H4 (cell line): ENCODE results near the gene ACTA1. TPM values are rescaled to one million over a fixed set of nuclear protein-coding genes. Genes with fewer than 3 reads are reported as not detected.
"Not testable (repeated sequence)": the region's sequence is repeated elsewhere in the genome, so short reads cannot be mapped to it uniquely, and the experiment has no call there.

Source experiments
- DNase-seq: peaks from one replicate; pipeline ENCODE4 v3.0.0-alpha.2; 2015; ENCODE audit warnings: low spot score
- total RNA-seq: library from RNA; depleted of rRNA; stranded (reverse); fragments of >200 nt; shearing (Covaris generic); gene quantifications from 2 replicates; pipeline ENCODE4 v1.2.3, GENCODE V29; 2014; rRNA removed

ACTA1 gene
- not detected in 2 replicates for total RNA-seq

- DNase-seq, result no peak
Observed at GRCh38 chr1:229434005-229434640, at the start of gene ACTA1. ACTA1 (minus strand) TSS chr1:229434094; CDS start chr1:229433115, 979 bp downstream.

DNA sequence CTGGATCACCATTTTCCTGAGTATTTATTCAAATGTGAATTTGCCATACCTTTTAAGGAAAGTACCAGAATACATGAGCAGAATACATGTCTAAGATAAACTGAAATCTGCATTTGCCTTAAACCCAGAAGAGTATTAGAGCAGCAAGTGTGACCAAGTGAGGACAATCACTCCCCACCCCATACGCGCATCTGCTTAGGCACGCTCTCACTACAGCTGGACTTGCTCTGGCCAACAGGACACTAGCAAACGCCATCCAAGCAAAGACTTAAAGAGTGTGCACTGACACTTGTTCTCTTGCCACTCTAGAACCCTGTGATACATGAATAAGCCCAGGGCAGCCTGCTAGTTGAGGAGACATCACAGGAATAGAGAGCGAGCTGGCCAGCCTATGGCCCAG, 48.6 kb upstream of the ACTA1 start:
- no peak for DNase-seq

- DNase-seq, result no peak
Observed at GRCh38 chr1:229480495-229480894, 46.6 kb upstream of the ACTA1 start.

DNA sequence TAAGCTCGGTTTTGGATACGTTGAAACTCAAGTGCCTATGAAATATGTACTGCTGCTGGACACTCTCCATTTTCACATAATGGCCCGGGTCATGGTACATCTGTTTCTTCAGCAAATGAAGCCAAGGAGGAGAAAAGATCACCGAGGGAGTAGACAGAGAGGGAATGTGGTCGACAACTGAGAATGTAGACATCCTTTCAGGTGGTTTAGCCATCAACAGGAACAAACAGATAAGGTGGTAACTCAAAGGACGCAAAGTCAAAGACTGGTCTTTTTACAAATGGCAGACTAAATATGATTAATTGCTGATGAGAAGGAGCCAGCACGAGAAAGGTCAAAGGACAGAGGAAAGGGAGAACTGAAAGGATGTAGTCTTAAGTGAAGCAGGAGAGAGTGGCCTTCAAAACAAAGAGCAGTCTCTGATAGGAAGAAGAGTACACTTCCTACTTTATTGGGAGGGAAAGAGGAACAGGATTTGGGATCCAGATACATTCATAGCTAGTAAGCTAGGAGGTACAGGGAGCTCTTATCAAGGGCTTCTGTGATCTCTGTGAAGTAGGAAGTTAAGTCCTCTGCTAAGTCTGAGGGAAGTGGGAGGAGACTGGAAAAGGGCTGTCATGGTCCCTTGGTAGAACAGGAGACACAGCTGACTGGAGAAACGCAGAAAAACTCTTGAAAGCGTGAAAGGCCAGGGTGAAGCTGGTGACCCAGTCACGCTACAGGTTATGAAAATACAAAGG, 45.9 kb upstream of the ACTA1 start:
- DNase-seq, result no peak

DNA sequence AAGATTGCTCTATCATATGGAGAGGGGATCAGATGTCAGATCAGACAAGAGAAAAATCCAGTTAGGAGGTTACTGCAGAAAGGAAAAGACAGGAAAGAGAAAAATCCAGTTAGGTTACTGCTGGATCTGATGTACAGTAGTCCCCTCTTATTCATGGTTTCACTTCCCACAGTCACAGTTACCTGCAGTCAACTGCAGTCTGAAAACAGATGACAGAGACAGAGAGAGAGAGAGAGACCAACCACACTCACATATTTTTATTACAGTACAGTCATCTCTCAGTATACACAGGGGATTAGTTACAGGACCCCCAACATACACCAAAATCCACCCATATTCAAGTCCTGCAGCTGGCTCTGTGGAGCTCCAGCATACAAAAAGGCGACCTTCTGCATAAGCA, 45.0 kb upstream of the ACTA1 start:
- no peak for DNase-seq

GRCh38 chr1:229475859-229476258, 42.0 kb upstream of the ACTA1 start:
- not testable (repeated sequence) for DNase-seq

GRCh38 chr1:229474509-229474908, 40.6 kb upstream of the ACTA1 start:
- no peak for DNase-seq

- no peak for DNase-seq
Observed at GRCh38 chr1:229471175-229471574, 37.3 kb upstream of the ACTA1 start.

DNA sequence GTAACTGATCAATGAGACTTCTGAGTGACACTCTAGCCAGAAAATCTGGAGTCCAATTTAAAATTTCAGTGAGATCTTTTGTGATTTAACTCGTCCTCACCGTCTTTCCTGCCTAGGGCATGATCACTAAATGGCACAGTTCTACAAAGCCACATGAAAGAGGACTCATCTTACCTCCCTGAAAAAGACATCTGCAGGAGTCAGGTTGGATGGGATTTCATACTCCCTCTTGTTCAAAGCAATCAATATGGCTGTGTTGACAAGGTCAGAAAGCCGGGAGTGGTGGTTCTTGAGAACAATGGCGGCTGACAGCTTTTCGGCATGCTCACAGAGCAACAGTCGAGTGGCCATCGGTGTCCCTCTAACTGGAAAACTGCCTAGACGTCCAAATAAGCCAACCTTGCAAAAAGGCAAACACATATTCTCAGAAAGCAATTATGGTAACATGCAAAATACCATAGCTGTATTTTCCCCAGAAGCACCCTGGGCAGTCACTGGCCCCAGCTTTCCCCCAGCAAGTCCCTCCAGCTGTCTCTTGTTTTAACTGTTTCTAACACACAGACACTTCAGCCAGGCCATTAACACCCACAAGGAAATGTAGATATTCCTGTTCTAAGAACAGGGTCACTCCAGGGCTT, 36.6 kb upstream of the ACTA1 start:
- DNase-seq, result no peak

GRCh38 chr1:229466887-229467286, 33.0 kb upstream of the ACTA1 start:
- no peak for DNase-seq

DNA sequence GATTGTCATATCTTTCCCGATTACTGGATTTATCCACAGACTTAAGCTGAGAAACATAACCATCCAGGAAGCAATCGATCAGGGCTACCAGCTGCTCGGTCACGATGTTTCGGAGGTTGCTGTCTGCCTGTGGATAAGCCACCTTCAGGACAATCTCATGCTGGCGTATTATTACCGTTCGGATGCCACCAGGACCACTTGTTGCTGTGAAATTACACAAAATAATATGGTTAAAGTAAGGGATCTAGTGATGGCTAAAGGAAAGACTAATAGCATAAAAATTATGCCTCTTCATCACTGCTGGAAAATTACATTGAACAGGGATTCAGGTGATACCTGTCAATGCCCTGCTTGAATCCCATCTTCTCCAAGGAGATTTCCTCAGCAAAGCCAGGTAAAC, 30.8 kb upstream of the ACTA1 start:
- no peak for DNase-seq

- DNase-seq, result no peak
Observed at GRCh38 chr1:229461032-229461668, 27.3 kb upstream of the ACTA1 start.

DNA sequence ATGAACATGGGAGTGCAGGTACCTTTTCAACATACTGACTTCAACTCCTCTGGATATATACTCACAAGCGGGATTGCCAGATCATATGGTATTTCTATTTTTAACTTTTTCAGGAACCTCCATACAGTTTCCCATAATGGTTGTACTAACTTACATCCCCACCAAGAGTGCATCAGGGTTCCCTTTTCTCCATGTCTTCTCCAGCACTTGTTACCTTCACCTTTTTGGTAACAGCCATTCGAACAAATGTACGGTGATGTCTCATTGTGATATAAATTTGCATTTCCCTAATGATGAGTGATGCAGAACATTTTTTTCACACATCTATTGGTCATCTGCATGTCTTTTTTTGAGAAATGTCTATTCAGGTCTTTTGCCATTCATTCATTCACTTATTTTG, 25.9 kb upstream of the ACTA1 start:
- no peak for DNase-seq

GRCh38 chr1:229457436-229457835, 23.5 kb upstream of the ACTA1 start:
- DNase-seq, result no peak

DNA sequence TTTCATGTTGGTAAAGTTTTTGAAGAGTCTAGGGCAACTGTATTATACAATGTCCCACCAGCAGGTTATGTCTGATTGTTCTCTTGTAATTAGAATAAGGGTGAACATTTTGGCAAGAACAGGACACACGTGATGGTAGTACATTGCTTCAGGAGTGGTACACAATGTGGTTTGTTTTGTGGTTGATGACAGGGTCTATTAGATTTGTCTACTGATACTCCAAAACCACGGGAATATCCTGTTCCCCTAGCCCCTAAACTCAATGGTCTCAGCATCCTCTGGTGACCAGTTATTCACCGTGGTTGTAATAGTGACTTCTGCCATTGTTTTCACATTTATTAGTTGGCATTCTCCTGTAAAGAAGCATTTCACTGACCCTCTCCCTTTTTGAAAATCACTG, 22.1 kb upstream of the ACTA1 start:
- peak; percentile 8 for DNase-seq

DNA sequence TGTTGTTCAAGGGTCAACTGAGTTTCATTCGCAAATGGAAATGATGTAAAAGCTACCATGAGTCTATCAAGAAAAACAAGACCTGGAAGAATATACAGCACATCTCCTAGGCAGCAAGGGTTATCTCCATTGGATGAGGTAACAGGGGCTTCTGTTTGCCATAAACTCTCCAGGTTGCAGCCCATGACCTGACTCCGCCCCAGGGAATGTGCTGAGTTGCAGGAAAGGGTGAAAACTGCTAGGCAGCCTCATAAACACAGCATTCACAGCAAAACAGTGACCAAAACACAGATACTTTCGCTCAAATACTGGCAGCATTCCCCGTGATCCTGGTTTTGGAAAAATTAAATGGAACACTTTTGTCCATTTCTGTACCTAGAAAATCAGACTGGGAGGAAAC, 20.2 kb upstream of the ACTA1 start:
- DNase-seq, result no peak

DNA sequence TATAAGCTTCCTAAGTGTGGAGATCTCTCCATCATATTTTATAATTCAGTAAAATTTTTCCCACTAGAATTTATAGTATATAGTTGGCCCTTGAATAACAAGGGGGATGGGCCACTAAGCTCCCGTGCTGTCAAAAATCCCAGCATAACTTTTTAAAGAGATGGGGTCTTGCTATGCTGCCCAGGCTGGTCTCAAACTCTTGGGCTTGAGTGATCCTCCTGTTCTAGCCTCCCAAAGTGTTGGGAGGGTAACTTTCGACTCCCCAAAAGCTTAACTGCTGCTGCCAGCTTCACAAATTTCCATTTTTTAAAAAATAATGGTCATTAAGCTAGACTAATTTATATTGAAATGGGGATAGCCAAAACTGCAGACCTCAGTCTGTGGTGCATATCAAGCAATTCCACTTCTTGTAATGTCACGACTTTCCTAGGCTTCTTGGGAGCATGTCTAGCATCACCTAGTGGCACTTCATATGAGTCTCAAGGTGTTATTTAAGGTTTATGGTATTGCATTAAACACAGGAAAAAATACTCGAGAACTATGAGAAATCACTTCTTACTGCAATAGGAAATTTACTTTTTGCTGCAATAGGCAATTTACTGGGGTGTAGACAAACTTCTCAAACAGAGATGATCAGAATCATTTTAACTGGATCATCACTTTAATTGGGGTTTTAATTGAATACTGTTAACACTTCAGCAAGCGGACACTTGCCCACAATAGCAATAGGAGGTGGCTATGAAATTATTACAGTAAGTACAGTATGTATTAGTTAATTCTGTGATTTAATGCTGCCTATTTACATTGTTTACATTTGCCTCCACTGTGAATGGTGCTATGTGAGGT, 19.3 kb upstream of the ACTA1 start:
- peak; percentile 37 for DNase-seq

GRCh38 chr1:229448845-229449244, 15.0 kb upstream of the ACTA1 start:
- DNase-seq, result no peak

DNA sequence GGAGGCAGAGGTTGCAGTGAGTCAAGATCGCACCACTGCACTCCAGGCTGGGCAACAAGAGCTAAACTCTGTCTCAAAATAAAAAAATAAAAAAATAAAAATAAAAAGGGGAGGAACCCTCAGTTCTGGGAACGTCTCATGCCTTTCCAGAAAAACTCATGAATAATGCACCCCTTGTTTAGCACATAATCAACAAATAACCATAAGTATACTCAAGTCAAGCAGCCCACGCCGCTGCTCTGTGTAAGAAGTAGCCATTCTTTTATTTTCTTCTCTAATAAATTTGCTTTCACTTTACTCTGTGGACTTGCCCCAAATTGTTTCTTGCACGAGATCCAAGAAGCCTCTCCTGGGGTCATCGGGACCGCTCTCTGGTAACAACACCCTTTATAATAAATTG, 14.5 kb upstream of the ACTA1 start:
- DNase-seq, result no peak

DNA sequence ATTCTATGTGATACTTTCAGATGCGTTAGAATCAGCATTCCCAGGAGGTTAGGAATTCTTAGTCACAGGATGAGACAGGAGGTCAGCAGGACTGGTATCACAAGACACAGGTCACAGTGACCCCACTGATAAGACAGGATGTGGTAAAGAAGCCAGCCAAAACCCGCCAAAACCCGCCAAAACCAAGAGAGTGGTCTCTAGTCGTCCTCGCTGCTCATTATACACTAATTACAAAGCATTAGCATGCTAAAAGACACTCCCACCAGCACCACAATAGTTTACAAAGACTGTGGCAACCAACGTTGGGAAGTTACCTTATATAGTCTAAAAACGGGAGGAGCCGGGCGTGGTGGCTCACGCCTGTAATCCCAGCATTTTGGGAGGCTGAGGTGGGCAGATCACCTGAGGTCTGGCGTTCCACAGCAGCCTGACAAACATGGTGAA, 13.9 kb upstream of the ACTA1 start:
- DNase-seq, result no peak

DNA sequence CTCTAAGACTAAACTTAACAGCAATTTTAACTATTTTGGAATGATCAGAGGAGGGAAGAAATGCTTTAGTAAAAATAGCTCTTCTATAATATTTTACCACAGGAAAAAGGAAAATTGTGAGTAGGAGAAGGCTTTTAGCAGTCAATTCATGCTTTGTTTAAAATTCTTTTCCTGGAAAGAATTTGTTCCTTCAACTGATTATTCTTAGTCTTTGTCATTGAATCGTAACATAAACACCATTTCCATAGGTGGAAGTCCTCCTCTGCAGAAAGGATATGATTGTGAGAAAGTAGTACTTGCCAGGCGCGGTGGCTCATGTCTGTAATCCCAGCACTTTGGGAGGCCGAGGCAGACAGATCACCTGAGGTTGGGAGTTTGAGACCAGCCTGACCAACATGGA, 11.9 kb upstream of the ACTA1 start:
- DNase-seq, result no peak
